ENCODE results near the gene RASA2.

Gene RASA2

DNA sequence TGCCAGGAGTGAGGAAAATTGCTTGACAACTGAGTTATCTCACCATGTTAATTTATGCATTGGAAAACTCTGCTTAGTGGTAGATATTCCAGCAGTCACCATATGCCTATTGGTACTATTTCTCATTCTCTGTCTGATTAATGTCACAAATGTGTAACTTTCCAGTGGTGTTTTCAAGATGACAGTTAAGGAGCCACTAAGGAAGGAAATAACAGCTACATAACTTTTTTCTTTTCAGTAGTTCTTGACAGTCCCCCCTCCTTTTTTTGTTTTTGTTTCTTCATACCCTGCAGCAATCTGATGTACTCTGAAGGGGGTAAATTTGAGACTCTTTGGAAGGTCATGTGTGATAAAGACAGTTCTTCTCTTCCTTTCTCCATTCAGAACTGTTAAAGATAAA is 13.1 kb downstream of the RASA2 start:
- TF ChIP-seq CTCF (IDR thresholded peaks at IDR 0.05): no peak

DNA sequence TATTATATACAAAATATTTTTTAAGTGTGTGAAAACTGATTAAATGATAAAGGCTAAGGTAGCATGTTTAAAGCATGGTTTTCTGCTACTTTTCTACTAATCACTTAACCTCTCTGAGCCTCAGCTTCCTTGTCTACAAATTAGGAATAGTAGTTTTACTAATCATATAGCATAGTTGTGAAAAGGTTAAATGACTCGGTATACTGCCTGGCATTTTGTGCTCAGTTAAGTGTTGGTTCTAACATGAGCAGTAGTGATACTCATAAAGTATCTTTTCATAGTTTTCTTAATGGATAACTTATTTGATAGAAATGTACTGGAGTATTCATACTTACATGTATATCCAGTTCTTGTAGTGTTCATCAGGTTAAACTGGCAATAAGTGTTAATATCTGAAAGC is 13.6 kb downstream of the RASA2 start:
- no peak for TF ChIP-seq CTCF (IDR thresholded peaks at IDR 0.05)

- TF ChIP-seq CTCF (IDR thresholded peaks at IDR 0.05): no peak
Observed at GRCh38 chr3:141505166-141505565, 18.3 kb downstream of the RASA2 start.

GRCh38 chr3:141506071-141506470 is 19.2 kb downstream of the RASA2 start:
- no peak for TF ChIP-seq CTCF (IDR thresholded peaks at IDR 0.05)

DNA sequence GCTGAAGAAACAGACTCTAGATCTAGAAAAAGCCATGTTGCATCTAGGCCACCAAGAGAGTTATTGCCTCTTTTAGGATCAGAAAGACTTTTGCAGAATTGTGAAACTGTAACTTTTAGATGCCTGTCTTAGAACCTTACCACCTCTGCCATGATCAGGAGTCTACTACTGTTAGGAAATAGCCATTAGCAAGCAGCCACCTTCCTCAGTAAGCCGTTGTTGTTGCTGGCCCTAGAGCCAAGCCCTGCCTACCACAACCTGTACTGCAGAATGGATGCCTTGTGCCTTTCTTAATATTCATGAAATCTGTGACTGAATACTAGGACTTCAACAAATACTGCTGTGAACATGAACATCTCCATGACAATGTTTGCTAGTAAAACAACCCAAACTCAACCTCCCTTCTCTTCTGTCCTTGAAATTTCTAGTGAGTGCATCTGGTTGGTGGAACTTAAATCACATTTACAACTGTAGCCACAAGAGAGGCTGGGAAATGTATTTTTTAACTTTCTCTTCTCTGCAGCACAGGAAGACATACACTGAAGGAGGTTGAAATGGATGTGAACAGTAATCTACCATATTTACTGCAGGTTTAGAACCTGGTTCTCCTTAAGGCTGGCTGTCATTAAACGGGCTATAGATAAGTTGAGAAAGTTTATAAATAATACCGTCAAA is 20.7 kb downstream of the RASA2 start:
- no peak for TF ChIP-seq CTCF (IDR thresholded peaks at IDR 0.05)

DNA sequence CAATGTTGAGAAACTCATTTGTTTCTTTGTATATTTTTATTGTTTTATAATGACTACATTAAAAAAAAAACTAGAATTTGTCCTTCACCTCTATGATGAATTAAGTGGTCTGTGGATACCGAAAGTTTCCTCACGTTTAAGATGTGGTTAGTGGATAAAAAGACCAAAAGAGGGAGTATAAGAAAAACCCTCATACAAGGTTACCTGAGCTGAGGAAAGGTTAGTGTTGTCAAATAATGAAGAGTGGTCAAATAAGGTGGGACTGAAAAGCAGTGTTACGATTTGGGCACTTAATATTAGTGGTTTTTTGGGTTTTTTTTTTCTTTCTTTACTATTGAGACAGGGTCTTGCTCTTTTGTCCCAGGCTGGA is 21.2 kb downstream of the RASA2 start:
- TF ChIP-seq CTCF (IDR thresholded peaks at IDR 0.05): no peak

GRCh38 chr3:141511361-141511760 is 24.5 kb downstream of the RASA2 start:
- no peak for TF ChIP-seq CTCF (IDR thresholded peaks at IDR 0.05)

DNA sequence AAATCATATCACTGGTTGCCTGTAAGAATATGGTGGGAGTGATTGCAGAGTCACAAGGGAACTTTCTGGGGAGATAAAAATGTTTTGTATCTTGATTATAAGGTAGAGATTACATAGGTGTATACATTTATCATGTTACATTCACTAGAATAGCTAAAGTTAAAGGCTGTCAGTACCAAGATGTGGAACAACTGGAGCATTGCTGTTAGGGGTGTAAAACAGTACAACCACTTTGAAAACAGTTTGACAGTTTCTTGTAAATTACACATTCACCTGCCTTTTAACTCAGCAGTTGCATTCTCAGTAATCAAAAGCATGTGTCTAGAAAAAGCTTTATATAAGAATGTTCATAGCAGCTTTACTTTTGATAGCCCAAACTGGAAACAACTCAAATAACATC is 27.6 kb downstream of the RASA2 start:
- no peak for TF ChIP-seq CTCF (IDR thresholded peaks at IDR 0.05)
